IMR-90 (cell line): Measurements from ENCODE around the gene WWC1. TPM values are rescaled to one million over a fixed set of nuclear protein-coding genes. Genes with fewer than 3 reads are reported as not detected.

Experiments
- ATAC-seq: fragments of 200-7000 bp; cut with Tn5 transposase; 2 replicates; pipeline ENCODE4 v1.9.1; 2020; ENCODE audit warnings: low read depth, mild to moderate bottlenecking, moderate library complexity
- BruUV-seq: library from RNA; stranded (reverse); fragments of 400-500 nt; replicated peaks from 2 replicates; lab custom pipeline; 2021; lab: Mats Ljungman, UMichigan
- CTCF ChIA-PET: fragments of 300-600 bp; formaldehyde crosslinking; extraction: SDS; loops from one replicate; lab custom pipeline; 2021; ENCODE audit warnings: antibody characterized with exemption; lab: Yijun Ruan, JAX
- POLR2A ChIA-PET: fragments of 300-600 bp; sonication (Branson Sonifier 250); formaldehyde crosslinking; loops from one replicate; lab custom pipeline; 2022; ENCODE audit warnings: antibody characterized with exemption; ENCODE audit not compliant: unreplicated experiment; lab: Charles Lee
- DNase-seq: peaks from one replicate; pipeline ENCODE4 v3.0.0; 2013
- H2AFZ ChIP-seq: replicated peaks from 2 replicates; pipeline ENCODE3; 2013; ENCODE audit warnings: low read length, mild to moderate bottlenecking; ENCODE audit not compliant: poor library complexity
- H2AK5ac ChIP-seq: 2 replicates; pipeline ENCODE4 v1.6.1; 2013; ENCODE audit warnings: low read depth, low read length, inconsistent platforms
- H2AK9ac ChIP-seq: replicated peaks from 2 replicates; pipeline ENCODE3; 2013; ENCODE audit warnings: mild to moderate bottlenecking, low read depth, low read length, moderate library complexity; ENCODE audit not compliant: poor library complexity
- H2BK120ac ChIP-seq: 2 replicates; pipeline ENCODE4 v1.6.1; 2013; ENCODE audit warnings: low read depth, low read length, inconsistent platforms
- H2BK15ac ChIP-seq: 3 replicates; pipeline ENCODE4 v1.6.1; 2013; ENCODE audit warnings: low read depth, low read length, inconsistent platforms
- H2BK20ac ChIP-seq: 2 replicates; pipeline ENCODE4 v1.6.1; 2013; ENCODE audit warnings: low read depth, mild to moderate bottlenecking, inconsistent platforms, low read length, moderate library complexity
- H2BK5ac ChIP-seq: 2 replicates; pipeline ENCODE4 v1.6.1; 2013; ENCODE audit warnings: mild to moderate bottlenecking, low read depth, low read length, inconsistent platforms; ENCODE audit not compliant: poor library complexity, severe bottlenecking
- H3K14ac ChIP-seq: replicated peaks from 2 replicates; pipeline ENCODE4 v1.6.1; 2013; ENCODE audit warnings: low read depth, low read length, inconsistent platforms
- H3K18ac ChIP-seq: 2 replicates; pipeline ENCODE4 v1.6.1; 2013; ENCODE audit warnings: low read depth, low read length, control low read depth
- H3K23ac ChIP-seq: 2 replicates; pipeline ENCODE4 v1.6.1; 2013; ENCODE audit warnings: low read depth, low read length, inconsistent platforms
- H3K27ac ChIP-seq: 2 replicates; pipeline ENCODE4 v1.5.1; 2013; ENCODE audit warnings: mild to moderate bottlenecking, control low read depth, low read length; ENCODE audit not compliant: insufficient read depth
- H3K27me3 ChIP-seq: 2 replicates; pipeline ENCODE4 v1.6.1; 2013; ENCODE audit warnings: low read length; ENCODE audit not compliant: control insufficient read depth, insufficient read depth
- H3K36me3 ChIP-seq: 2 replicates; pipeline ENCODE4 v1.6.1; 2013; ENCODE audit warnings: low read length, mixed read lengths; ENCODE audit not compliant: control insufficient read depth, insufficient read depth
- H3K4ac ChIP-seq: 2 replicates; pipeline ENCODE4 v1.6.1; 2013; ENCODE audit warnings: low read depth, low read length, inconsistent platforms
- H3K4me1 ChIP-seq: 2 replicates; pipeline ENCODE4 v1.6.1; 2013; ENCODE audit warnings: low read length, mixed read lengths; ENCODE audit not compliant: control insufficient read depth, insufficient read depth
- H3K4me2 ChIP-seq: 2 replicates; pipeline ENCODE4 v1.6.1; 2013; ENCODE audit warnings: low read depth, mild to moderate bottlenecking, control low read depth, low read length, moderate library complexity
- H3K4me3 ChIP-seq: 2 replicates; pipeline ENCODE4 v1.5.1; 2013; ENCODE audit warnings: low read depth, mild to moderate bottlenecking, control low read depth, low read length, moderate library complexity; ENCODE audit not compliant: insufficient read depth
- H3K56ac ChIP-seq: 2 replicates; pipeline ENCODE4 v1.6.1; 2013; ENCODE audit warnings: low read length, inconsistent platforms; ENCODE audit not compliant: insufficient read depth; ENCODE audit errors: extremely low read depth
- H3K79me1 ChIP-seq, 2 experiments: 2 replicates each; pipeline ENCODE4 v1.6.1; 2013; ENCODE audit warnings: low read length in 2 of 2, inconsistent platforms in 1 of 2, low read depth in 1 of 2
- H3K9ac ChIP-seq: 2 replicates; pipeline ENCODE4 v1.6.1; 2013; ENCODE audit warnings: low read depth, low read length, control low read depth
- H3K9me1 ChIP-seq: 2 replicates; pipeline ENCODE4 v1.6.1; 2013; ENCODE audit warnings: low read length, inconsistent platforms; ENCODE audit not compliant: insufficient read depth
- H3K9me3 ChIP-seq: 2 replicates; pipeline ENCODE4 v1.6.1; 2013; ENCODE audit warnings: low read length; ENCODE audit not compliant: control insufficient read depth, insufficient read depth
- H4K20me1 ChIP-seq: 2 replicates; pipeline ENCODE4 v1.6.1; 2013; ENCODE audit warnings: low read length, inconsistent platforms; ENCODE audit not compliant: insufficient read depth
- H4K5ac ChIP-seq: 2 replicates; pipeline ENCODE4 v1.6.1; 2013; ENCODE audit warnings: mild to moderate bottlenecking, low read depth, low read length, control low read depth
- H4K8ac ChIP-seq, 2 experiments: 2 replicates each; pipeline ENCODE4 v1.6.1; 2013; ENCODE audit warnings: low read depth in 2 of 2, low read length in 2 of 2, control low read depth in 1 of 2, inconsistent platforms in 1 of 2
- H4K91ac ChIP-seq: 2 replicates; pipeline ENCODE4 v1.6.1; 2013; ENCODE audit warnings: low read depth, low read length, inconsistent platforms; ENCODE audit not compliant: insufficient read depth
- POLR2A ChIP-seq: IDR thresholded peaks from 2 replicates; pipeline ENCODE4 v1.6.1; 2012; ENCODE audit warnings: mild to moderate bottlenecking, low read depth, low read length
- WGBS, 2 experiments: methylation state at CpG; one replicate each; pipeline versions ENCODE4 v1.1.5 to v1.1.7; 2013; ENCODE audit warnings: missing lambda C conversion rate in 2 of 2; ENCODE audit not compliant: insufficient read length in 1 of 2; ENCODE audit errors: extremely low coverage in 2 of 2; 5-methylcytosine and 5-hydroxymethylcytosine counted together
- dilution Hi-C: fragments of 300-500 bp; cut with HindIII; formaldehyde crosslinking; loops from one replicate; pipeline ENCODE4 v1.14.3; 2018; ENCODE audit warnings: low sequenced_read_pairs; ENCODE audit not compliant: unreplicated experiment
- in situ Hi-C: fragments of 300-500 bp; cut with MboI; formaldehyde crosslinking; loops from 3 replicates; pipeline ENCODE4 v1.14.3; 2019; ENCODE audit warnings: low sequenced_read_pairs, inconsistent platforms, mixed read lengths
- intact Hi-C: fragments of 100-400 bp; cut with micrococcal nuclease; formaldehyde crosslinking; loops from 2 replicates; pipeline ENCODE4 v1.10.0; 2022
- polyA plus RNA-seq, 3 experiments: library from polyadenylated mRNA; depleted of rRNA; stranded (reverse); fragments of >200 nt; gene quantifications; 2 replicates each; pipeline ENCODE4 v1.2.3, GENCODE V29; 2012; ENCODE audit warnings: low replicate concordance in 1 of 3
- total RNA-seq: library from RNA; depleted of rRNA; stranded (reverse); fragments of >200 nt; gene quantifications from 2 replicates; pipeline ENCODE4 v1.2.3, GENCODE V29; 2012

Gene WWC1
- total and polyA plus RNA-seq, 2 of the 4 experiments (the other 2 are of a cell fraction): 9.1 to 10.3 TPM

GRCh38 chr5:168313596-168314204, 22.3 kb downstream of the WWC1 start:
- no TSS peak for BruUV-seq
- Histone ChIP-seq H4K91ac (peak overlapping the region; percentile 87), H2AK9ac (peak overlapping the region; percentile 60), H3K79me1 (peaks cover 17 to 35% of the 10 kb centered on the region in 2 experiments; a peak in 3 of 4 replicates), H4K5ac (0 out of 2 replicates have a peak overlapping the region, but pooled peaks have one; percentile 9), H3K9ac (no peak overlapping the region), H2BK5ac (peak overlapping the region; percentile 4), H2AFZ (no peak overlapping the region), H3K9me3 (no peaks in the 10 kb centered on the region), H3K18ac (no peak overlapping the region), H3K56ac (no peak overlapping the region), H2BK120ac (peak overlapping the region; percentile 95), H3K4me3 (no peak overlapping the region), H3K4me1 (peaks cover 29% of the 10 kb centered on the region), H3K36me3 (no peaks in the 10 kb centered on the region; the same call in 1 of the 2 replicates), H3K4me2 (no peak overlapping the region), H3K27me3 (no peaks in the 10 kb centered on the region), H3K27ac (no peak overlapping the region; the same call in 1 of the 2 replicates), H4K20me1 (no peaks in the 10 kb centered on the region), H4K8ac (peak overlapping the region; percentile 40 to 63; a peak in 3 of 4 replicates), H2BK20ac (peak overlapping the region; percentile 92), H3K23ac (0 out of 2 replicates have a peak overlapping the region, but pooled peaks have one; percentile 18), H2AK5ac (peak overlapping the region; percentile 86), H3K4ac (peak overlapping the region; percentile 86), H3K9me1 (peaks cover 31% of the 10 kb centered on the region), H3K14ac (peak overlapping the region; percentile 55), H2BK15ac (peak overlapping the region; percentile 97)
- intact Hi-C loops: loop anchor here (2.0 kb wide), 3 partner anchors 19 to 51 kb away; no protein-coding TSS in a partner anchor
- CTCF ChIA-PET: no interaction called here
- POLR2A ChIA-PET: no interaction called here
- in situ Hi-C loops: no loop called here
- DNase-seq: no peak
- 75% methylated on average over 2 of the region's 7 CpGs; no CpG with 5 or more reads in 1 of the 2 experiments for WGBS, 2 experiments
- ATAC-seq: no peak
- TF ChIP-seq POLR2A: no peak
- dilution Hi-C loops: no loop called here
